Activated T-helper 1 cell treated with anti-CD3 and anti-CD28 coated beads, Interleukin-12 subunit alpha, Interleukin-12 subunit beta, Interleukin-2, Interleukin-4 antibody, amounts not matched to agents 30 ng/mL and 10 ng/mL and 1 ng/mL, durations not matched to agents 14 hours and 24 hours and 36 hours (primary cell): ENCODE results near the gene GREM1. TPM values are rescaled to one million over a fixed set of nuclear protein-coding genes. Genes with fewer than 3 reads are reported as not detected.

Experiments
- DNase-seq: peaks from one replicate; pipeline ENCODE4 v3.0.0; 2021; ENCODE audit warnings: low spot score
- H3K27ac Mint-ChIP-seq: one replicate; pipeline ENCODE4 v1.8.0; 2021; ENCODE audit warnings: mild to moderate bottlenecking, mixed read lengths
- H3K27me3 Mint-ChIP-seq: one replicate; pipeline ENCODE4 v1.8.0; 2022; ENCODE audit warnings: mild to moderate bottlenecking, moderate library complexity, mixed read lengths; ENCODE audit not compliant: insufficient read depth
- H3K36me3 Mint-ChIP-seq: one replicate; pipeline ENCODE4 v1.8.0; 2021; ENCODE audit warnings: low read depth, mixed read lengths
- H3K4me1 Mint-ChIP-seq: one replicate; pipeline ENCODE4 v1.8.0; 2021; ENCODE audit warnings: low read depth, mixed read lengths
- H3K4me3 Mint-ChIP-seq: one replicate; pipeline ENCODE4 v1.8.0; 2021; ENCODE audit warnings: mild to moderate bottlenecking, moderate library complexity, mixed read lengths
- H3K9me3 Mint-ChIP-seq: one replicate; pipeline ENCODE4 v1.8.0; 2021; ENCODE audit warnings: mixed read lengths
- intact Hi-C: fragments of 100-400 bp; cut with micrococcal nuclease; formaldehyde crosslinking; loops from one replicate; pipeline ENCODE4 v1.15.1; 2024
- total RNA-seq: library from RNA; stranded (reverse); gene quantifications from 2 replicates; pipeline ENCODE4 v1.2.3, GENCODE V29; 2022

GREM1 gene
- total RNA-seq, 1 donor from 2014 or later = not detected

DNA sequence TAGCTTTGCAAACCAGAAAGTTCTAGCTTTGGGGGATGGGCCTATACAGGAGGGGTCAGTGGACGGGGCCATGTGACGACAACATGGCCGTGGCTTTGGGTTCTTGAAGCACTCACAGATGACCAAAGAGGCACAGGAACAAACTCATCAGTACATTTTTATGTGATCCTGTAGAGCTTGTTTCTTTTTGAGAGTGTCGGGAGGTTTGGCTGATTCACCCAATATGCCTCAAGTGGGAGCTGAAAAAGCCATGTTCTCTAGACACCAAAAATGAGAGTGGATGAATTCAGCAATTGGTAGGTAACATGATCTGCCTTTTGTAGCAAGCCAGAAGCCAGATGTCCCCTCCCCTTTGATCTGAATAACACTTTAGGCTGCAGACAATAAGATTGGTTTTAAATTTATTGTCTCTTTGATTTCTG, 30.1 kb downstream of the GREM1 start:
- Mint-ChIP-seq H3K9me3 (no peaks in the 10 kb centered on the region), H3K36me3 (no peaks in the 10 kb centered on the region), H3K27me3 (peaks cover 17% of the 10 kb centered on the region), H3K4me1 (no peaks in the 10 kb centered on the region), H3K27ac (no peak overlapping the region), H3K4me3 (no peak overlapping the region)
- DNase-seq = no peak
- intact Hi-C loops = no loop called here

- intact Hi-C loops = no loop called here
- no peaks in the 10 kb centered on the region for H3K9me3 Mint-ChIP-seq
- DNase-seq = no peak
- H3K4me1 Mint-ChIP-seq = no peaks in the 10 kb centered on the region
- no peak overlapping the region for H3K4me3 Mint-ChIP-seq
- H3K27ac Mint-ChIP-seq = no peak overlapping the region
- peaks cover 15% of the 10 kb centered on the region for H3K27me3 Mint-ChIP-seq
- no peaks in the 10 kb centered on the region for H3K36me3 Mint-ChIP-seq
Observed at GRCh38 chr15:32750979-32751378, 33.2 kb downstream of the GREM1 start.

DNA sequence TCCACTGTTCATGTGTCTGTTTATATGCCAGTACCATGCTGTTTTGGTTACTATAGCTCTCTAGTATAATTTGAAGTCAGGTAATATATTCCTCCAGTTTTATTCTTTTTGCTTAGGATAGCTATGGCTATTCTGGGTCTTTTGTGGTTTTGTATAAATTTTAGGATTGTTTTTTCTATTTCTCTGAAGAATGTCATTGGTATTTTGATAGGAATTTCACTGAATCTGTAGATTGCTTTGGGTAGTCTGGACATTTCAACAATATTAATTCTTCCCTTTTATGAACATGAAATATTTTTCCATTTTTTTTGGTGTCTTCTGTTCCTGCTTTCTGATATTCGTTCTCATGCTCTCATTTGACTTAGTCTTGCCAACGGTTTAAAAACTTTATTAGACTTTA, 39.6 kb downstream of the GREM1 start:
- intact Hi-C loops = no loop called here
- no peak overlapping the region for H3K27ac Mint-ChIP-seq
- no peak for DNase-seq
- H3K4me1 Mint-ChIP-seq = no peaks in the 10 kb centered on the region
- no peaks in the 10 kb centered on the region for H3K9me3 Mint-ChIP-seq
- H3K4me3 Mint-ChIP-seq = no peak overlapping the region
- H3K27me3 Mint-ChIP-seq = peaks cover 19% of the 10 kb centered on the region
- H3K36me3 Mint-ChIP-seq = no peaks in the 10 kb centered on the region

DNA sequence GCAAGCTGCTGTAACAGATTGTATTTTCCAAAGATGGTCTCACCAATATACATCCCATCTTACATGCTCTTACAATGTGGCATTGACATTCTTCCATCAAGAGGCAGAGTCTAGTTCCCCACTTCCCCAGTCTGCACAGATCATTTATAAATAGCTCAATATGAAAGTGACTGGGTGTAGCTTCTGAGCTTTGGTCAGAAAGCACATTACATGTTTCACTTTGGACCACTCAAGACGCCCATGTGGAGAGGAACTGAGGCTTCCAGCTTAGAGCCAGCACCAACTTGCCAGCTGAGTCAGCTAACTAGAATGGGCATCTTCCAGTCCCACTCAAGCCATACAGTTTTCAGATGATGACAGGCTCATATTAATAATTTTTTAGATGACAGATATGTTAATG, 45.5 kb downstream of the GREM1 start:
- DNase-seq = no peak
- Mint-ChIP-seq H3K36me3 (no peaks in the 10 kb centered on the region), H3K9me3 (no peaks in the 10 kb centered on the region), H3K4me1 (no peaks in the 10 kb centered on the region), H3K27me3 (peaks cover 13% of the 10 kb centered on the region), H3K27ac (no peak overlapping the region), H3K4me3 (no peak overlapping the region)
- intact Hi-C loops = no loop called here

- H3K9me3 Mint-ChIP-seq = no peaks in the 10 kb centered on the region
- DNase-seq = no peak
- H3K4me3 Mint-ChIP-seq = no peak overlapping the region
- no peaks in the 10 kb centered on the region for H3K4me1 Mint-ChIP-seq
- H3K36me3 Mint-ChIP-seq = no peaks in the 10 kb centered on the region
- intact Hi-C loops = no loop called here
- H3K27ac Mint-ChIP-seq = no peak overlapping the region
- H3K27me3 Mint-ChIP-seq = peaks cover 16% of the 10 kb centered on the region
Observed at GRCh38 chr15:32765236-32765635, 47.4 kb downstream of the GREM1 start.

- Mint-ChIP-seq H3K4me1 (no peaks in the 10 kb centered on the region), H3K36me3 (no peaks in the 10 kb centered on the region), H3K4me3 (no peak overlapping the region), H3K9me3 (no peaks in the 10 kb centered on the region), H3K27ac (no peak overlapping the region), H3K27me3 (peaks cover 13% of the 10 kb centered on the region)
- intact Hi-C loops = no loop called here
- no peak for DNase-seq
Observed at GRCh38 chr15:32766101-32766500, 48.3 kb downstream of the GREM1 start.

- no peak overlapping the region for H3K4me3 Mint-ChIP-seq
- H3K9me3 Mint-ChIP-seq = no peaks in the 10 kb centered on the region
- H3K27me3 Mint-ChIP-seq = peaks cover 7% of the 10 kb centered on the region
- H3K4me1 Mint-ChIP-seq = no peaks in the 10 kb centered on the region
- intact Hi-C loops = no loop called here
- H3K36me3 Mint-ChIP-seq = no peaks in the 10 kb centered on the region
- no peak overlapping the region for H3K27ac Mint-ChIP-seq
- no peak for DNase-seq
Observed at GRCh38 chr15:32767236-32767635, 49.4 kb downstream of the GREM1 start.

GRCh38 chr15:32774022-32774421, 56.2 kb downstream of the GREM1 start:
- Mint-ChIP-seq H3K9me3 (no peaks in the 10 kb centered on the region), H3K36me3 (no peaks in the 10 kb centered on the region), H3K27me3 (peaks cover 5% of the 10 kb centered on the region), H3K27ac (no peak overlapping the region), H3K4me3 (no peak overlapping the region), H3K4me1 (no peaks in the 10 kb centered on the region)
- no peak for DNase-seq
- intact Hi-C loops = no loop called here

GRCh38 chr15:32775103-32775502, 57.3 kb downstream of the GREM1 start:
- Mint-ChIP-seq H3K9me3 (no peaks in the 10 kb centered on the region), H3K4me1 (no peaks in the 10 kb centered on the region), H3K27me3 (peaks cover 3% of the 10 kb centered on the region), H3K36me3 (no peaks in the 10 kb centered on the region), H3K27ac (no peak overlapping the region), H3K4me3 (no peak overlapping the region)
- DNase-seq = no peak
- intact Hi-C loops = no loop called here

DNA sequence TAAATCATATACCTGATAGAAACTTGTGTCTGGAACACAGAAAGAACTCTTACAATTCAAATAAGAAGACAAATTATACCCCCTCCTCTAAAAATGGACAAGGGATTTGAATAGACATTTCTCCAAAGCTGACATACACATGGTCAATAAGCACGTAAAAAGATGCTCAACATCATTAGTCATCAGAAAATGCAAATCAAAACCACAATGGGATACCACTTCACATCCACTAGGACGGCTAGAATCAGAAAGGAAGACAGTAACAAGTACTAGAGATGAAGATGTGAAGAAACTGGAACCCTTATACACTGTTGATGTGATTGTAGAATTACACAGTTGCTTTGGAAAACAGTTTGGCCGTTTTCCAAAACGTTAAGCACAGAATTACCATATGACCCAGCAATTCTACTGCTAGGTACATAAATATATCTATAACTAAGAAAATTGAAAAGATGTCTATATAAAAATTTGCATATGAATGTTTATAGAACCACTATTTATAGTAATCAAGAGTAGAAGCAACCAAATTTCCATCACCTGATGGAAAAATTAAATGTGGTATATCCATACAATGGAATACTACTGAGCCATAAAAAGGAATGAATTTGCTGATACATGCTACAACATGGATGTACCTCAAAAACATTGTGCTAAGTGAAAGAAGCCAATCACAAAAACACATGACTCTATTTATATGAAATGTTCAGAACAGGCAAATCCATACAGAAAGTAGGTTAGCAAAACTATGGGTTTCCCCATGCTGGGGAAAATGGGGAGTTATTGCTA, 60.8 kb downstream of the GREM1 start:
- no peak overlapping the region for H3K27ac Mint-ChIP-seq
- no peaks in the 10 kb centered on the region for H3K4me1 Mint-ChIP-seq
- H3K4me3 Mint-ChIP-seq = no peak overlapping the region
- intact Hi-C loops = no loop called here
- H3K36me3 Mint-ChIP-seq = no peaks in the 10 kb centered on the region
- DNase-seq = no peak
- H3K27me3 Mint-ChIP-seq = peaks cover 5% of the 10 kb centered on the region
- H3K9me3 Mint-ChIP-seq = no peaks in the 10 kb centered on the region

DNA sequence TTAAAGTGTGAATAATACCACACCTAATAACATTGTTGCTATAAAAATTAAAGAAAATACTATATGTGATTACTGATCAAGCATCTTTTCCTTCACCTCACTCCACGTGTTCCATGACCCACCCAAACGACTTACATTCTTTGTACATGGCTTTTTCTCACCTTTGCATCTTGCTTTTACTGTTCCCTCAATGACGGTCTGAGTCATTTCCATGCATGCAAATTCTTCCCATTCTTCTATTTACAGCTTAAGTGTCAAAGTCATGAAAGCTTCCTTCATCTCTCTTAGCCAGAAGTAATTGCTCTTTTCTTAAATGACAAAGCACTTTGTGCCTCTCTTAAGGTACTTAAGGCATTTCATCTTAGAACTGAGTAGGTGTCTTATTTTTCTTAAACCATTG, 64.0 kb downstream of the GREM1 start:
- no peak overlapping the region for H3K4me3 Mint-ChIP-seq
- no peak for DNase-seq
- H3K9me3 Mint-ChIP-seq = no peaks in the 10 kb centered on the region
- intact Hi-C loops = no loop called here
- H3K4me1 Mint-ChIP-seq = no peaks in the 10 kb centered on the region
- H3K36me3 Mint-ChIP-seq = no peaks in the 10 kb centered on the region
- no peak overlapping the region for H3K27ac Mint-ChIP-seq
- peaks cover 6% of the 10 kb centered on the region for H3K27me3 Mint-ChIP-seq

DNA sequence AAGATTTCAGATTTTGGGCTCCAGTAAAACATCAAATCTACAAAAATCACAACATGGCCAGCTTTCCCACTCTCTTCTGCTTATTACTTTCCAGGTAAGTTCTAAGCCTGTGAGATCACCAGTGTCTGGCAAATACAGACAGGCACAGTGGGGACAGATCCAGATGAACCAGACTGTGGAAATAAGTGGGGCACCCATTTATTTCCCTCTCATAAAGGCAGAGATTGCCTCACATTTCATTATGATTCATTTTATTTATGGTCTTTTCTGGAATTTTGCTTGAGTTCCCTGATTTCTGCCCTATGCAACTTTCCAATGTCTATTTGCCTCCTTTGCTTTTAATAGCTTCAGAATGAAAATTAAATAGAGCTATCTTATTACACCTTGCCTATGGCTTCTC, 66.8 kb downstream of the GREM1 start:
- Mint-ChIP-seq H3K9me3 (no peaks in the 10 kb centered on the region), H3K4me3 (no peak overlapping the region), H3K4me1 (no peaks in the 10 kb centered on the region), H3K36me3 (no peaks in the 10 kb centered on the region), H3K27me3 (peaks cover 9% of the 10 kb centered on the region), H3K27ac (no peak overlapping the region)
- DNase-seq = no peak
- intact Hi-C loops = no loop called here

DNA sequence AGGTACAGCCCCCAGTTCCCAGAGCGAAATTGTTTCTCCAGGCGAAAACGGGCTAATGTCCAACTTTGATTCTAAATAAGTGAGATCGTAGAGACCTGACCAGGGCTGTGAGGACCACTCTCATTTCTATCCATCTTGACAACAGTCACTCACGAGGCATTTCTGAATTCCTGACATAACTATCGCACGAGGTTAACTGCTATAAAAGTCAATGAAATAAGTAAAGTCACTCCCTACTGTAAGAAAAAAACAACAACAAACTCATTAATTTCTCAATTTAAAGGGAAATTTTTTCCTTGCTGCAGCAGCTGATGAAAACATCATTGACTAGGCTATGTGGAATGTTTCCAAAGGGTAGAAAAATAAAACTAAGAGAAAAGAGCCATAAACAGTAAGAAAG, 69.1 kb downstream of the GREM1 start:
- Mint-ChIP-seq H3K36me3 (no peaks in the 10 kb centered on the region), H3K4me3 (no peak overlapping the region), H3K27ac (no peak overlapping the region), H3K4me1 (no peaks in the 10 kb centered on the region), H3K9me3 (no peaks in the 10 kb centered on the region), H3K27me3 (peaks cover 11% of the 10 kb centered on the region)
- DNase-seq = no peak
- intact Hi-C loops = no loop called here

GRCh38 chr15:32787949-32788348, 70.1 kb downstream of the GREM1 start:
- Mint-ChIP-seq H3K27ac (no peak overlapping the region), H3K4me3 (no peak overlapping the region), H3K9me3 (no peaks in the 10 kb centered on the region), H3K36me3 (no peaks in the 10 kb centered on the region), H3K27me3 (peaks cover 7% of the 10 kb centered on the region), H3K4me1 (no peaks in the 10 kb centered on the region)
- no peak for DNase-seq
- intact Hi-C loops = no loop called here
